HG03025 (cell line): ENCODE measurements around the gene TMEM39A.

Experiments
- ATAC-seq: cut with Tn5 transposase; IDR thresholded peaks from one replicate; pipeline ENCODE4 v1.9.1; 2021; ENCODE audit warnings: mild to moderate bottlenecking, moderate library complexity; ENCODE audit not compliant: unreplicated experiment, low FRiP score

Gene TMEM39A

DNA sequence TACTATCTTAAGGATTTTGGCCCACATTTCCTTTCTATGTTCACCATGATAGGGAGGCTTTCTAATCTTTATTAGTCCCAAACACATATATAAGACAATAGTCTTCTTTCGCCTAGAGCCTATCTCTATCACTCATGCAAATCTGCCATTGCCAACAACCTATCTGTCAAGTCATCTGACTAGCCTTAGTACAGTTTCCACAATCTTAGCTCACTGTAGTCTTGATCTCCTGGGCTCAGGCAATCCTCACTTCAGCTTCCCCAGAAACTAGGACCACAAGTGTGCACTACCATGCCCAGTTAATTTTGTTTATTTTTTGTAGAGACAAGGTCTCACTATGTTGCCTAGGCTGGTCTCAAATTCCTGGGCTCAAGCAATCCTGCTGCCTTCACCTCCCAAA, 6.9 kb downstream of the TMEM39A start:
- no peak for ATAC-seq

DNA sequence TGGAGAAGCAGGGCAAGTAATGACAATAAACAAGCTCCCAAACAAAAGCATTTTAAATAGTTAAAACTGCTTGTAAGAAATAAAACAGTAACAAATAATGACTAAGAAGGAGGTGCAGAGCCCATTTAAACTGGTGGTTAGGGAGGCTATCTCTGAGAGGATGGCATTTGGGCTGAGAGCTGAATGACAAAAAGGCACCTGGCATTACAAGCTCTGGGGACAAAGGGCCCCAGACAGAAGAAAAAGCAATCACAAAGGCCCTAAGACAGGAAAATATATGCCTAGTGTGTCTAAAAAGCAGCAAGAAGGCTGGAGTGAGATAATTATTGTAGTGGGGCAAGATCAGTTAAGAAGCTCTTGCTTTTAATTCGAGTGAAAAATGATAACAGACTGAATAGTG, 9.6 kb downstream of the TMEM39A start:
- no peak for ATAC-seq

GRCh38 chr3:119444590-119444989, 18.8 kb downstream of the TMEM39A start:
- no peak for ATAC-seq

GRCh38 chr3:119443179-119443578, 20.2 kb downstream of the TMEM39A start:
- ATAC-seq, result no peak

DNA sequence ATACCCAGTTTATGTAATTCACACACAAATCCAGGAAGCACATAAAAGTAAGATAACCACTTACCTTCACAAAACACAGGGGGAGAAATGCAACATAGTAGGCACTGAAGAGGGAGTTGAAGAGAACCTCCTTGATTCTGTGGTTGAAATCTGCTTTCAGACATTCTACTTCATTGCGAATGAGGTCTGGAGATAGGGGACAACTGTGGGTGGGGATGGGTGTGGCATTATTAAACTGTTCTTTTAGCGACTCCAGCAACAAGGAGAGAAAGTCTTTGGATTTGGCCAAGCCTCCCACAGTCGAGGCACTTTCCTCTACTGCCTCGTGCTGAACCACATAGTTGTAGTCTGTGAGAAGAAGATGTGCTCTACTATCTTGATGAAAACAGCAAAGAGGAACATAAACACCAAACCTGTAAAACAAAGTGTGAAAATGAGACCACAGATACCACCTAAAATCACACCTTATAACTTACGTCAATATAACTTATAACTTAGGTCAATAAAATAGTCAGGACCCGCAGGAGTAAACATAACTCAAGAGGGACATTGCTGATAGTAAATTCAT, 25.6 kb downstream of the TMEM39A start:
- ATAC-seq, result no peak

- ATAC-seq, result no peak
Measured at GRCh38 chr3:119436977-119437376, 26.4 kb downstream of the TMEM39A start.

DNA sequence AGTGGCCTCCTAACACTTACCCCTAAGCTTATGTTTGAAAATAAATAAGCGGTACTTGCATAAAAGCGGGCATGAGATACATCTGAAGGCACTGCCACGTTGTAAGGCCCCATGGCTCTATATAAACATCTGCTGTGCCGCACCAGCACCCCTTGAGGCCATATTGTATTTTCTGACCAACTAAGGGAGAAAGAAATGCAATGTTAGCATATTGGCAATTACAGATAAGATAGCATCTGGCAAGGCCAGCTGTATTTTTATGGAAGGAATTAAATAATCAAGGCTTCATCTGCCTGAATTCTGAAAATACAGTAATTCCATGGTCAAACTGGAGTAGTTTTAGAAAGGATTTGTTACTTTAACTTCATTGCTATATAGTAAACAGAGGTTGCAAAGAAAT, 28.7 kb downstream of the TMEM39A start:
- ATAC-seq, result no peak

- ATAC-seq, result no peak
Measured at GRCh38 chr3:119433613-119434325, 29.6 kb downstream of the TMEM39A start.

GRCh38 chr3:119428538-119428937, 34.9 kb downstream of the TMEM39A start:
- no peak for ATAC-seq

- ATAC-seq, result no peak
Measured at GRCh38 chr3:119427669-119428068, 35.7 kb downstream of the TMEM39A start.

GRCh38 chr3:119420196-119420595, 43.2 kb downstream of the TMEM39A start:
- no peak for ATAC-seq

DNA sequence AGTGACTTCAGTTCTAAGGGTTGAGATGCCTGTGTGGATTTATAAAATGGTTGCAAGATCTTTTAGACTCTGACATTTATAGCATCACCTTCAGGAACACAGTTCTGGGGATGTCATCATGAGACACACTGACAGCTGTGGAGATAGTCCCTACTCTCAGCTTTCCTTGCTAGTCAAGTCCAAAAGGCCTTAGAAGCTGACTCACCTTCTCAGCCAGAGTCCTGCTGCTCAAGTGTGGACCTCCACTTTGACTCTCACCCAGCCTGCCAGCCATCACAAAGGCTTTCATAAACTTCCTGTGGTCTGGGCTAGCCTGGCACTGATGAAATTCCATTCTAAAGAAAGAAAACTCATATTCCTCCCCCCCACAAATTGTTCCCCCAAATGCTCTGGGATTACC, 44.8 kb downstream of the TMEM39A start:
- no peak for ATAC-seq

DNA sequence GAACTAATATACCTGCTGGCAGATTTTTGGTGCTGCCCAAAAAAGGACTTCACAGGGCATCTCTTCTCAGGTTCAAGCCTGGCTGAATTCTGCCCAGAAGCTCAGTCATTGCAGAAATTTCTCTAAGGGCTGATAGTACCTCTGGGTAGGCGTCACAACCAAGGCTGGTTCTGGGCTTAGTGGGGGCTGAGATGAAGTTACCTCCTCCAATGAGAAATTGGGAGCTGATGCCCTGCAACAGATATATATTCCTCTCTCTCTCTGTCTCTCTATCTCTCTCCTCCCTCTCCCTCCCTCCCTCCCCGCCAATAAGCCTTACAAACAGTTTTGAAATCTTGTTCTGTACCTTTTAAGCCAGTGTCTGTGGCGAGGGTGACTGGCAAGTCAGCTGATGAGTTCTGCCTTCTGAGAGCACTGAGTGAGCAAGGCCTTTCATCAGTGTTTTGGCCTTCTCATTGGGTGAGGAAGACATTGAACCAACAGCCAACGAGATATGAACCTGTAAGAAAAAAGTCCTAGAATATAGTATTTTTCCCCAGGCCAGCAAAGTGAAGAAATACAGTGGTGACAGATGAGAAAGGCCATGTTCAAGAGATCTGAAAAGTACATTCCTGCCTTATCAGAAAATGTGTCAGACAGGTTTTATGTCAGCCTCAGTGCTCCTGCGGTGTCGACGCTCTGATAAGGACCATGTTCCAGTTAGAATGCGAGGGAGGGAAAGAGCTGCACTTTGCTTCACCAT, 45.5 kb downstream of the TMEM39A start:
- no peak for ATAC-seq

- ATAC-seq, result no peak
Measured at GRCh38 chr3:119416873-119417272, 46.5 kb downstream of the TMEM39A start.

DNA sequence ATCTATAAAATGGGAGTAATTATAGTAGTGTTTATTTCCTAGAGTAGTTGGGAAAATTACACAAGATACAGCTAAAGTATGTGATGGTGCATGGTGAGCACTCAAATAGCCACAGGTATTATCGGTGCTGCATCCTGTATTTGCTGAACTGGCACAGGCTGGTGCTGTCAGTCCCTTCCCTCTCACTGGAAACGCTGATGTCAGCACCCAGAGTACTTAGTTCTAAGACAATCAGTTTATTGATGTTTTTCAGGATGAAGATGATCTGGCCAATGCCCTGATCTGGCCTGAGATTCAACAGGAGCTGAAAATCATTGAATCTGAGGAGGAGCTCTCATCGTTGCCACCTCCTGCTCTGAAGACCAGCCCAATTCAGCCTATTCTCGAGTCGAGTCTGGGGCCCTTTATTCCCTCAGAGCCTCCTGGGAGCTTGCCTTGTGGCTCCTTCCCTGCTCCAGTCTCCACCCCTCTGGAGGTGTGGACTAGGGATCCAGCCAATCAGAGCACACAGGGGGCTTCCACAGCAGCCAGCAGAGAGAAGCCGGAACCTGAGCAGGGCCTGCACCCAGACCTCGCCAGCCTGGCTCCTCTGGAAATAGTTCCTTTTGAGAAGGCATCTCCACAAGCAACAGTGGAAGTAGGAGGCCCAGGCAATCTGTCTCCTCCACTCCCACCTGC, 49.7 kb downstream of the TMEM39A start:
- ATAC-seq, result no peak

GRCh38 chr3:119409844-119410243, 53.6 kb downstream of the TMEM39A start:
- ATAC-seq, result no peak

GRCh38 chr3:119408243-119408950, 55.0 kb downstream of the TMEM39A start:
- no peak for ATAC-seq

GRCh38 chr3:119405315-119405714, 58.1 kb downstream of the TMEM39A start:
- no peak for ATAC-seq

- ATAC-seq, result no peak
Measured at GRCh38 chr3:119403201-119403600, 60.2 kb downstream of the TMEM39A start.

GRCh38 chr3:119402791-119403190, 60.6 kb downstream of the TMEM39A start:
- no peak for ATAC-seq
